ENCODE data around the gene IGHMBP2. TPM values are rescaled to one million over a fixed set of nuclear protein-coding genes. Genes with fewer than 3 reads are reported as not detected.
A peak's percentile ranks its signal among the peaks of the same experiment; 100 is the strongest.

IGHMBP2 gene
- total RNA-seq, 1 experiment from 2014 or later = 24.0 TPM

DNA sequence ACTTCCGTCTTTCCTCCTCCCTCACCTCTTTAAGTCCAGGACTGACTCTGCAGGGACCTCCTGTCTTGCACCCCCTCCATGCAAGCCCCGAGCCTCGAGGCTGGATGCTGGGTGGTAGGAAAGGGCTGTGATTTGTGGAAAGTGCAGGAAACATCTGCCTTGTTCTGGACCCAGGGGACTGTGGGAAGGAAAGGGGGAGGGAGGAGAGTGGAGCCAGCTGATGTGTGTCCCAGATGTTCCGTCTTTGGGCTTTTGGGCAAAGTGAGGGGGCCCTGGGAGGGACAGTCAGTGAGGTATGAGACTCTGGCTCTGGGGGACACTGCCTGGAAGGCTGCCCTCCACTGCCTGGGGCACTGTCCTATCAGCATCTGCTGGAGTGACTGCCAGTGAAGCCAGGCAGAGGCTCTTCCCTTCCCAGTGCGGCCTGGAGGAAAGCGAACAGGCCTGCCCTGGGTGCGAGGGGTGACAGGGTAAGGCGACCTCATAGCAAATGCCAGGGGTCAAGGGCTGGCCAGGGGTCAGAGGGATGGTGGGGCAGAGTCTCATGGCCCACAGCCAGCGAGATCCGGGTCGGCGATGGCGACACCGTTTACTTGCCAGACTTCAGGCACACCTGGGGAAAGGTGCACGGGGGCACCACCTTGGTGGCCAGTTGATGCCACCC is 75.4 kb downstream of the IGHMBP2 start:
- Histone ChIP-seq H3T11ph (ENCODE audit: low read length) (no peak overlapping the region), H4K20me1 (ENCODE audit: control insufficient read depth, insufficient read depth, insufficient read length) (no peaks in the 10 kb centered on the region), H2BK5ac (ENCODE audit: insufficient read length, low read length) (no peak overlapping the region), H2AK5ac (ENCODE audit: insufficient read length, low read length) (no peak overlapping the region), H3K4me1 (ENCODE audit: insufficient read depth, low read length) (no peaks in the 10 kb centered on the region), H3K4me2 (ENCODE audit: insufficient read depth, insufficient read length, low read length) (no peak overlapping the region), H3K23me2 (ENCODE audit: insufficient read length, low read depth, low read length, poor library complexity, severe bottlenecking) (no peaks in the 10 kb centered on the region), H2BK20ac (ENCODE audit: low read depth, low read length, poor library complexity, severe bottlenecking) (no peak overlapping the region), H4K5ac (ENCODE audit: insufficient read length, low read depth, low read length) (no peak overlapping the region), H3K9me3 (ENCODE audit: control insufficient read depth, low read depth, low read length) (no peaks in the 10 kb centered on the region), H3K79me2 (ENCODE audit: insufficient read depth, low read length) (no peaks in the 10 kb centered on the region), H2BK15ac (ENCODE audit: low read depth, low read length) (no peak overlapping the region), H2BK120ac (ENCODE audit: low read depth, low read length, poor library complexity, severe bottlenecking) (no peak overlapping the region), H2BK12ac (ENCODE audit: insufficient read length, low read depth, low read length) (no peak overlapping the region), H3K14ac (ENCODE audit: insufficient read depth, low read length) (0 out of 2 replicates have a peak overlapping the region, but pooled peaks have one; percentile 10), H4K91ac (ENCODE audit: insufficient read length, low read depth, low read length) (no peak overlapping the region), H3K27ac (ENCODE audit: insufficient read length, low read depth, low read length) (no peak overlapping the region), H3K56ac (ENCODE audit: insufficient read length, low read depth, low read length) (no peak overlapping the region), H3K27me3 (ENCODE audit: insufficient read depth, low read length) (no peaks in the 10 kb centered on the region), H3K18ac (ENCODE audit: insufficient read length, low read depth, low read length) (no peak overlapping the region), H3K9ac (ENCODE audit: extremely low read depth, insufficient read length, low read length) (no peak overlapping the region), H3K23ac (ENCODE audit: insufficient read length, low read depth, low read length) (no peak overlapping the region), H2AFZ (ENCODE audit: low read length) (no peak overlapping the region), H3K4ac (ENCODE audit: low read depth, low read length) (no peak overlapping the region), H4K8ac (replicated peaks; ENCODE audit: insufficient read length, low read depth, low read length) (no peak overlapping the region), H3K79me1 (ENCODE audit: insufficient read depth, low read depth, low read length, poor library complexity, severe bottlenecking) (no peaks in the 10 kb centered on the region)
- H3K4me1 Mint-ChIP-seq = peaks cover 7 to 19% of the 10 kb centered on the region in 2 experiments
- DNase-seq = peak; percentile 23
- H3K9me3 Mint-ChIP-seq = peaks cover 5 to 7% of the 10 kb centered on the region in 2 experiments
- peaks cover 0 to 8% (median 0%) of the 10 kb centered on the region in 3 experiments; a peak in 2 of 7 replicates for H3K36me3 Mint-ChIP-seq (ENCODE audit: insufficient read depth in 1 of 3, low read depth in 3 of 3)
- WGBS (ENCODE audit: extremely low coverage, insufficient read length, low lambda C conversion rate) = no CpG with 5 or more reads among the region's 15 CpGs
- H3K4me3 Mint-ChIP-seq = no peak overlapping the region
- H3K27ac Mint-ChIP-seq = no peak overlapping the region
- no peaks in the 10 kb centered on the region for H3K27me3 Mint-ChIP-seq (ENCODE audit: low read depth)
- TF ChIP-seq, protein P1, sequence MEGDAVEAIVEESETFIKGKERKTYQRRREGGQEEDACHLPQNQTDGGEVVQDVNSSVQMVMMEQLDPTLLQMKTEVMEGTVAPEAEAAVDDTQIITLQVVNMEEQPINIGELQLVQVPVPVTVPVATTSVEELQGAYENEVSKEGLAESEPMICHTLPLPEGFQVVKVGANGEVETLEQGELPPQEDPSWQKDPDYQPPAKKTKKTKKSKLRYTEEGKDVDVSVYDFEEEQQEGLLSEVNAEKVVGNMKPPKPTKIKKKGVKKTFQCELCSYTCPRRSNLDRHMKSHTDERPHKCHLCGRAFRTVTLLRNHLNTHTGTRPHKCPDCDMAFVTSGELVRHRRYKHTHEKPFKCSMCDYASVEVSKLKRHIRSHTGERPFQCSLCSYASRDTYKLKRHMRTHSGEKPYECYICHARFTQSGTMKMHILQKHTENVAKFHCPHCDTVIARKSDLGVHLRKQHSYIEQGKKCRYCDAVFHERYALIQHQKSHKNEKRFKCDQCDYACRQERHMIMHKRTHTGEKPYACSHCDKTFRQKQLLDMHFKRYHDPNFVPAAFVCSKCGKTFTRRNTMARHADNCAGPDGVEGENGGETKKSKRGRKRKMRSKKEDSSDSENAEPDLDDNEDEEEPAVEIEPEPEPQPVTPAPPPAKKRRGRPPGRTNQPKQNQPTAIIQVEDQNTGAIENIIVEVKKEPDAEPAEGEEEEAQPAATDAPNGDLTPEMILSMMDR (conservative IDR thresholded peaks at IDR 0.05) = no peak
